HG03558 (cell line): ENCODE measurements around the gene C1GALT1.

Experiments
- ATAC-seq: cut with Tn5 transposase; IDR thresholded peaks from one replicate; pipeline ENCODE4 v1.9.1; 2021; ENCODE audit warnings: moderate number of reproducible peaks; ENCODE audit not compliant: unreplicated experiment; ENCODE audit errors: extremely low read depth

C1GALT1 gene

GRCh38 chr7:7165372-7165771 is 17.0 kb upstream of the C1GALT1 start:
- ATAC-seq: no peak

- no peak for ATAC-seq
Measured at GRCh38 chr7:7166318-7166717, 16.0 kb upstream of the C1GALT1 start.

GRCh38 chr7:7169296-7169695 is 13.0 kb upstream of the C1GALT1 start:
- ATAC-seq: no peak

- ATAC-seq: no peak
Measured at GRCh38 chr7:7173956-7174632, 8.2 kb upstream of the C1GALT1 start.

- no peak for ATAC-seq
Measured at GRCh38 chr7:7175075-7175695, 7.2 kb upstream of the C1GALT1 start.

GRCh38 chr7:7176406-7177043 is 5.8 kb upstream of the C1GALT1 start:
- no peak for ATAC-seq

GRCh38 chr7:7177044-7177517 is 5.3 kb upstream of the C1GALT1 start:
- ATAC-seq: no peak

GRCh38 chr7:7178081-7178480 is 4.3 kb upstream of the C1GALT1 start:
- ATAC-seq: no peak

GRCh38 chr7:7178906-7179305 is 3.4 kb upstream of the C1GALT1 start:
- no peak for ATAC-seq

GRCh38 chr7:7180725-7181449 is 1.5 kb upstream of the C1GALT1 start:
- ATAC-seq: no peak

GRCh38 chr7:7181519-7182155 is 707 bp upstream of the C1GALT1 start:
- ATAC-seq: peak; percentile 14

- peak; percentile 3 for ATAC-seq
Measured at GRCh38 chr7:7183061-7183837, 905 bp downstream of the C1GALT1 start.

- ATAC-seq: no peak
Measured at GRCh38 chr7:7183838-7184463, 1.6 kb downstream of the C1GALT1 start.

GRCh38 chr7:7185371-7185989 is 3.1 kb downstream of the C1GALT1 start:
- no peak for ATAC-seq

GRCh38 chr7:7188091-7188490 is 5.7 kb downstream of the C1GALT1 start:
- no peak for ATAC-seq

- no peak for ATAC-seq
Measured at GRCh38 chr7:7188742-7189141, 6.4 kb downstream of the C1GALT1 start.

GRCh38 chr7:7190142-7190541 is 7.8 kb downstream of the C1GALT1 start:
- no peak for ATAC-seq

- no peak for ATAC-seq
Measured at GRCh38 chr7:7191137-7191536, 8.8 kb downstream of the C1GALT1 start.
